PFSK-1 (cell line): Measurements from ENCODE around the gene PPEF2.

Source experiments
- FOXP2 ChIP-seq: optimal IDR thresholded peaks from 2 replicates; pipeline ENCODE3; 2011; ENCODE audit warnings: borderline replicate concordance, control low read depth, inconsistent platforms; ENCODE audit not compliant: insufficient read depth; ENCODE audit errors: extremely low read length, extremely low read depth
- POLR2AphosphoS5 ChIP-seq: IDR thresholded peaks from 2 replicates; pipeline ENCODE4 v1.6.1; 2012; ENCODE audit warnings: low read depth, mild to moderate bottlenecking, control low read depth, low read length, moderate library complexity
- REST ChIP-seq, 2 experiments: IDR thresholded peaks; 2 replicates each; pipeline versions ENCODE4 v1.6.1 to v1.8.0; 2011 to 2012; ENCODE audit warnings: low read depth in 2 of 2, low read length in 2 of 2, control low read depth in 1 of 2, inconsistent platforms in 1 of 2, mild to moderate bottlenecking in 1 of 2, moderate library complexity in 1 of 2; ENCODE audit not compliant: insufficient read depth in 1 of 2
- SIN3A ChIP-seq: IDR thresholded peaks from 2 replicates; pipeline ENCODE4 v1.6.1; 2012; ENCODE audit warnings: mild to moderate bottlenecking, low read length, moderate library complexity, borderline replicate concordance; ENCODE audit not compliant: insufficient read depth

- TF ChIP-seq SIN3A = no peak
- no peak for TF ChIP-seq POLR2AphosphoS5
- TF ChIP-seq REST (IDR thresholded peaks at IDR 0.05; ENCODE audit: insufficient read depth in 1 of 2, low read depth in 2 of 2, low read length in 2 of 2) = no peak
- no peak for TF ChIP-seq FOXP2
These were observed 6.3 kb upstream of the PPEF2 start for GRCh38 chr4:75908555-75908954.
